Cardiac fibroblast (primary cell): ENCODE data around the gene CSH2.
A peak's percentile ranks its signal among the peaks of the same experiment; 100 is the strongest.

Source experiments
- DNase-seq, 2 donors: peaks; one replicate each; pipeline versions ENCODE4 v3.0.0 to v3.0.0-alpha.2; 2010; ENCODE audit warnings: low read depth in 2 of 2
- H3K4me3 ChIP-seq, 2 donors: replicated peaks in 1 of 2; 1 replicate in 1 of 2; 2 replicates in 1 of 2; pipeline ENCODE4 v1.5.1; 2011; ENCODE audit warnings: low read depth in 2 of 2, low read length in 2 of 2, mild to moderate bottlenecking in 2 of 2, moderate library complexity in 1 of 2
- CTCF ChIP-seq: IDR thresholded peaks from one replicate; pipeline ENCODE4 v1.5.1; 2011; ENCODE audit warnings: low read depth, mild to moderate bottlenecking, low read length, inconsistent platforms

The CSH2 gene

DNA sequence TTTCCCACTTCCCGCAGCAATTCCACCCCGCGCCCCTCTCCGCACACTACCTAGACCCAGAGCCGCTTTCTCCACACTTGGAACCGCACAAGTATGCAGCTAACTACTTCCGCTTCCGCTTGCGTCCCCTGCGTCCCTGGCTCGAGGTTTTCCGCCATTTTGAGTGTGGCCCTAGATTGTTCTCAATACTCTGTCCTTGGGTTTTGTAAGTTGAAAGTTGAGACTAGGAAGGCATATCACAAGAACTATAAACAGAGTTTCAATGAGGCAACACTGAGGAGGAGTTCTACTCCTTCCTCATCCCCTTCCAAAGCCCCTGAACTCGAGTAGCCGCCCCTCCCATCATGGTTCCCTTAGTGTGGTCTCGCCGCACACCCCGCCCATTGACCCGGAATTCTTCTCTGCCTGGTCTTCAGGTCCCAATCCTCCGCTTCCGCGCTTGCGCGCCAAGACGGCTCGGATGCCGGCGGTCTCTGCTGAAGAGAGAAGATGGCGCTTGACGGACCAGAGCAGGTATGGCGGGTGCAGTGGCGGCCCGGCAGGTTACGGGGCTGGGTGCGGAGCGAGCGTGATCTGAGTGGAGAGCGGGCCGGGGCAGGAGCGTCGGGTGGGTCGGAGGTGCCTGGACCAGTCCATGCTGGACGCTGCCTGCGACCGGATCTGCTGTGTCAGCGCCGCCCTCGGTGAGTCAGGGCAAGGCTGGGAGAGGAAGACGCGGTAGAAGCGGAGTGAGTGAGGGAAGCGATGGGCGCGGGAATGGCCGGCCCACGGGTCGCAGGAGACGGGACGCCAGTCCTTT is 46.3 kb downstream of the CSH2 start, which contains the start of the genes FTSJ3 and PSMC5:
Gene FTSJ3, minus strand, starts transcription at position 662 of the 799 bp plus-strand sequence. CDS start 761 bp downstream, outside the sequence.
Gene PSMC5, plus strand, starts transcription at position 430 of the 799 bp plus-strand sequence. Its CDS starts 60 bp downstream, at position 490.
- TF ChIP-seq CTCF, result peak; percentile 19
- peak; percentile 96 to 97 for DNase-seq
- H3K4me3 ChIP-seq, result peak within 1 kb of the TSS; percentile 92

DNA sequence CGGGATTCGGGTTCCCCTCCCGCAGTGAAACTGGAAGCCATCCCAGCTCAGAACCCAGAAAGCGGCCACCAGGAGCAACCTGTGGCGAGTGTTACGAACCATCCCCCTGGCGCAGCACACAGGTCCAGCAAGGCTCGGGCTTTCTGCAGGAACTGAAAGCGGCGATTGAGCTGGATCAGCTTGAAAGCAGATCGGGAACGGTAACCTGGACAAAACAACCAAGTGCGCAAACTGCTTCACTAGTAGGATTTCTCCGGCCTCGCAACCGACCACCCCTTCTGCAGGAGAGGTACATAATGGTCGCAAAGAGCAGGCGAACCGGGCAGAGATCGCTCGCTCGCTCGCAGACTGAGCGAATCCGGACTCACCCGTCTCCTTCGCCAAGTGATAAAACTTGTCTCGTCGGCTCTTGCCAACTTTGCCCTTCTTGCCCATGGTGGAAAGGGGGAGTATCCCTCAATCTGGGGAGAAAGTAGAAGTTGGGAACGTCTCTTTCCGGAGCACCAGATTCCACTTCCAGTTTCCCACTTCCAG is 46.9 kb downstream of the CSH2 start:
- TF ChIP-seq CTCF, result no peak
- peak in 1 of 2 donors; percentile 43 for DNase-seq
- peak overlapping the region; percentile 92 for H3K4me3 ChIP-seq

DNA sequence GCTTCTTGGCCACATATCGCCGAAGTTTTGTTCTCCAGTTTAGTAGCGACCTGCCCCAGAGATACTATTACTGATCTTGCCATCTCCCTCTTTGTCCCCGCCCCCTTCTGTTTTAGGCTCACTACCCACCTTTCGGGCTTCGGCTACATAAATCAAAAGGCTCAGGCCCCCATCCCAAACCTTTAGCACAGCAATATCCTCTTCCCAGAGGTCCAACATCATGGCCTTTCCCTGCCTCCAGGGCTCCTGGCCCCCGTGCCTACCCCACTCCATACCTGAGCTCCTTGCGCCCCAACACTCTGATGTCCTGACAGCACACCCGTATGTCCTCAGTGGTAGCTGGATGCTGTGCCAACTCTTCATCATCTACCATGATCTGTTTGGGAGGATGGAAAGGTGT is 49.1 kb downstream of the CSH2 start:
- no peak for TF ChIP-seq CTCF
- no peak overlapping the region for H3K4me3 ChIP-seq
- no peak for DNase-seq

- no peak overlapping the region for H3K4me3 ChIP-seq
- TF ChIP-seq CTCF, result no peak
- no peak for DNase-seq
Measured at GRCh38 chr17:63823659-63824331, 49.7 kb downstream of the CSH2 start.

- DNase-seq, result no peak
- TF ChIP-seq CTCF, result no peak
- H3K4me3 ChIP-seq, result no peak overlapping the region
Measured at GRCh38 chr17:63822537-63822936, 50.9 kb downstream of the CSH2 start.
